ENCODE data around the gene GABRG3.

Gene GABRG3

GRCh38 chr15:27414168-27414870, 443.3 kb downstream of the GABRG3 start:
- DNase-seq (ENCODE audit: low spot score): no peak

- DNase-seq (ENCODE audit: low spot score): no peak
Measured at GRCh38 chr15:27418726-27419125, 447.7 kb downstream of the GABRG3 start.

DNA sequence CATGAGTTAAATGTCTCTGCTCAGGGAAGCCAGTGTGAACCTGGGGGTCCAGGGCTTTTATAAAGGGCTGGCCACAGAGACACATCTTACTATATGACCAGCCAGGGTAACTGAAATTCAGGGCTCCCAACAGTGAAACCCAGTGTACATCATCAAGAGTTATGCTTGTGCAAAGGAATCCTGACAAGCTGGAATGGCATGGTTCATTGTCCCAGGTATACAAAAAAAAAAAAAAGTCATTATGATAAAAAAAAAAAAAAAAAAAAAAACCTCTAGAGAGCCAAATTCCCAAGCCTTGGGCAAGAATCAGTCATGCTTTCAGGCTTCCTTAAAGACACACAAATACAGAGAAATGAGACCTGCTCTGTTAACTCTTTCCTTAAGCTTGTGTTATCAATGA, 452.0 kb downstream of the GABRG3 start:
- no peak for DNase-seq (ENCODE audit: low spot score)

DNA sequence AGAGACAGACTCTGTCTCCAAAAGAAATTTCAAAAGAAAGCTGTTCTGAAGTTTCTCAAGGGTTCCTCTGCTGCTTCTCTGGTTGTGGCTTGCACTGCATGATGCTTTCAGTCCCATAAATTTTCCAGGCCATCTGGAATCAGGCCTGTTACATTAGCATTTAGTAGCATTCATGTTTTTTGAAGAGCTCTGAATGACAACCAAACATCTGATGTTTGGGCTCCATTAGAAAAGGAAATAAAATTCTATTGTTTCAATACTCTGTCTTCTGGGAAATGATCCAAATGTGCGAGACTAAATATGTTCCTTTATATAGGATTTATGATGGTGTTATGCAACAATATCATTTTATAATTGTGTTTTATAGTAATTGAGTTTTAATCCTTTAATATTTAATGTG, 455.8 kb downstream of the GABRG3 start:
- no peak for DNase-seq (ENCODE audit: low spot score)

- no peak for DNase-seq (ENCODE audit: low spot score)
Measured at GRCh38 chr15:27427276-27427675, 456.3 kb downstream of the GABRG3 start.

- DNase-seq (ENCODE audit: low spot score): no peak
Measured at GRCh38 chr15:27428151-27428550, 457.2 kb downstream of the GABRG3 start.

GRCh38 chr15:27429577-27429976, 458.6 kb downstream of the GABRG3 start:
- no peak for DNase-seq (ENCODE audit: low spot score)

DNA sequence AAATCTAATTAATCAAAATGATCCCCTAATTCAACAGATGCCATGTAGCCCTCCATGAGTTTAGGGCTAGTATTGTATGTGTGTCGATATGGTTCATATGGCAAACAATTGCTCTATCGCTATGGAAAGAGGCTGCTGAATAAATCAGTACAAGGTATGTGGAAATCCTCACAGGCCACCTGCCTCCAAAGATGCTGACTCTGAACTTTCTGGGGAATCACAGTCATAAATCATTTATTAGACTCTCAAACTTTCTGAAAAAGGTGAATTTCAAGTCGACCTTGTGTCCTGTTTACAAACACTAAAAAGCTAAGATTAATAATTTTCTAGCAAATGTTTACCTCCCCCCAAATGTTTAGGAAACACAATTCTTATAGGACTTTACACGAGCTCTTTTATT, 462.6 kb downstream of the GABRG3 start:
- no peak for DNase-seq (ENCODE audit: low spot score)

GRCh38 chr15:27438403-27439375, 467.7 kb downstream of the GABRG3 start:
- DNase-seq (ENCODE audit: low spot score): no peak

DNA sequence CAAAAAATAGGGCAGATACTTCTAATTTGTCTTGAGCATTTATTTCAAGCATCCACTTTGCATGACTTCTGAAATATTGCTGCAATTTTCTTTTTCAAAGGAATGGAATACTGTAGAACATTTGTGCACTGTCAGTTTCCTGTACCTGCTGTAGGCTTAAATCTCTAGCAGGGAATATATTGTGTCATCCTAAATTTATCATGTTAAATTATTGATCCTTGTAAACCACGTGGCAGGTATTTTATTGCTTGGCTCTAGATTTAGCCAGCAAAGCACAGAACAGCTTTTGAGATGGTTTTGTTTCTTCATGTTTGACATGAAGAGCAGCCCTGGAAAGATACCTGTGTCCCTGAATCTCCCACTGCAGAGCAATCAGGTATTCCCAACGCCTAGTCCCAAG, 470.1 kb downstream of the GABRG3 start:
- DNase-seq (ENCODE audit: low spot score): no peak

DNA sequence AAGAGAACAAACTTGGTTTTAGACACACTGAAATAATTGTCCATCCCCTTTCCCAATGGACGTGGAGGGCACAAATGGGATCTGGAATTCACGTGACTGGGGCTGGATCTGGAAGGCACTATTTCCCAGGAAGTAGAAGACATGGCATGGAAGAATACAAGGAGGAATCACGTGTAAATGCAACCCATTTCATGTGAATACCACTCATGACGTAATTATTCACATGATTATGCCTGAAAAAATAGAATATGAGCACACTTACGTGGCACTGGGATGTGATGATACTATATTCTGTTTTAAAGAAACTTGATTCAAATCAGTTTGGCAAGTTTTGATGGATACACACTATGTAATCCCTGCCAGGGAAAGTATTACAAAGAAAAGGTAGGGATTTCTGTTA, 477.3 kb downstream of the GABRG3 start:
- DNase-seq (ENCODE audit: low spot score): no peak

DNA sequence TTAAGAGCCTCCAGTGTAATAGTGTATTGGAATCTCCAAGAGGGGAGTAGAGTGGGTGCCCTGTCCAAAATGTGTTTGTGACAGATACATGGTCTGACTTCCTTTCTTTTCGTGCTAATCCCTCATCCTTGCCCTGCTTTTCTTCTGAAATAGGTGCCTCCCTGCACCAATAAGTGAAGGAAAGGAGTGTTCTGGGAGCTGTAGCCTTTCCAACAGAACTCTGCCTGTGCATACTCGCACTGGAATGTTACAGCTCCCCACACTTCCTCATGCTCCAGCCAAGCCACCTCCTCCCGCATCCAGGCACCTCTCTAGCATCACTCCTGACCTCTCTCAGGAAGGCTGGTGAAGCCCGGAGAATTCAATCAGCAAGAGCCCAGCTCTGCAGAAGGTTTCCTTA, 478.0 kb downstream of the GABRG3 start:
- DNase-seq (ENCODE audit: low spot score): no peak

- DNase-seq (ENCODE audit: low spot score): no peak
Measured at GRCh38 chr15:27449941-27450340, 479.0 kb downstream of the GABRG3 start.

DNA sequence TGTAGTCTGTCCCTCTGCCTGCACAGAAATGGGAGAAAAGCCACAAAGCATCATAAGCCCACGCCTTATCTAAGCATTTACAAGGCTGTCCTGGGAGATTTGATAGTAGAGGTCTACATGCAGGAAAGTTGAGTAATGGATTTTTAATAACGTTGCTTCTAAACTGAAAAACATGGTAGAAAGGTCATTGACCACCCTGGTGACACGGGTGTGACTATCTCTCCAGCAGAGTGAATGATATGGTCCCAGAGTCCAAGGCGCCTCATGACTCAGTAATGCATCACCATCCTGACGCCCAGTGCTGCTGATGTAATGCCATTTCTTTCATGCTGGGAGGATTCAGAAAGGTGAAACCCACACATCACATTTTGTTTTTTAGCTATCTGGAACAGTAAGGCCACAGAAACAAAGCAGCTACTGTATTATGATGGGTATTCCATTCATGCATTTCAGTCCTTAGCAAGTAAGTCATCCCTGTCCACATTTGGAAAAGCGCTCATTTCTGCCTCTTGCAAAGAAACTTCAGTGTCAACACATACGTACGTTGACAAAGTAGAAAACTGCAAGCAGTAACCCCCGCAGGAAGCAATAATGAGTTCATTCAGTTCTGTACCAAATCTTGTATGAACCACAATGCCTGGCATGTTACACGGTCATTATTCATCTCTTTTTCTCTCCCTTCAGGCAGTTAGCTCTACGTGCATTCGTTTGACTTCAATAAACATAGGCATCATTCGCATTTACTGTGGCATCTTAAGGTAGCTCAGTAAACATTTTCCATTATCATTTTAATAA, 483.5 kb downstream of the GABRG3 start:
- DNase-seq (ENCODE audit: low spot score): no peak

- no peak for DNase-seq (ENCODE audit: low spot score)
Measured at GRCh38 chr15:27456807-27457206, 485.8 kb downstream of the GABRG3 start.

GRCh38 chr15:27457766-27458165, 486.8 kb downstream of the GABRG3 start:
- DNase-seq (ENCODE audit: low spot score): no peak

DNA sequence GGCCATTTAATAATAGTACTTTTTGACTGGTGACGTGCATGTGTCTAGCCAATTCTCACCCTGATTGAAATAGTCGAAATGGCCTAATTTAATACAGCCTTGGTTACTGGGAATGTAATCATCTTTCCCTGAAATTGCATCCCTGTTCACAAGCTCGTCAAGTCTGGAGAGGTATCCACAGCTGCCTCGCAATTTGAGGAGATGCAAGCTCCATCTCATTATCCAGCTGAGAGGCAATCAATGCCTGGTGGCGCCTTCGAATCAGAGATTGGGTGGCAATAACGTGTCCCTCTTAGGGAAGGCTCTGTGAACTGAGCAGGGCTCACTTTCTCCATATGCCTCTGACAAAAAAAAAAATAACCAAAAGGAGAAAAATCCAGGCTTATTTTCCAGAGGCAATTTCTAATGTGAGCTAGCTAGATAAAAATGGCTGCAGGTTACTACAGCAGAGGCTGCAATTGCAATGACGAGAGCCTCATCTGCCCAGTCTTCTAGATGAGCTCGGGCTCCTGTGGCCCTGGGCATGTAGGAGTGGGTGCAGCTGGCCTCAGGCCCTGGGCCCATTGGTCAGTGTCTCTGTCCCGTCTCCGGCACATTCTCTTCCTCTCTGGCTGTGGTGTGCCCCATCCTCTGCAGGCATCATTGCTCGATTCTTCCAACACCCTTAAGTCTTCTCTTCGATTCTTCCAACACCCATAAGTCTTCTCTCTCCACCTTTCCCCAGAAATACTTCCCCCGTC, 487.5 kb downstream of the GABRG3 start:
- no peak for DNase-seq (ENCODE audit: low spot score)

GRCh38 chr15:27459836-27460235, 488.9 kb downstream of the GABRG3 start:
- DNase-seq (ENCODE audit: low spot score): no peak

GRCh38 chr15:27461181-27461580, 490.2 kb downstream of the GABRG3 start:
- no peak for DNase-seq (ENCODE audit: low spot score)

GRCh38 chr15:27463525-27464088, 492.6 kb downstream of the GABRG3 start:
- DNase-seq (ENCODE audit: low spot score): no peak

DNA sequence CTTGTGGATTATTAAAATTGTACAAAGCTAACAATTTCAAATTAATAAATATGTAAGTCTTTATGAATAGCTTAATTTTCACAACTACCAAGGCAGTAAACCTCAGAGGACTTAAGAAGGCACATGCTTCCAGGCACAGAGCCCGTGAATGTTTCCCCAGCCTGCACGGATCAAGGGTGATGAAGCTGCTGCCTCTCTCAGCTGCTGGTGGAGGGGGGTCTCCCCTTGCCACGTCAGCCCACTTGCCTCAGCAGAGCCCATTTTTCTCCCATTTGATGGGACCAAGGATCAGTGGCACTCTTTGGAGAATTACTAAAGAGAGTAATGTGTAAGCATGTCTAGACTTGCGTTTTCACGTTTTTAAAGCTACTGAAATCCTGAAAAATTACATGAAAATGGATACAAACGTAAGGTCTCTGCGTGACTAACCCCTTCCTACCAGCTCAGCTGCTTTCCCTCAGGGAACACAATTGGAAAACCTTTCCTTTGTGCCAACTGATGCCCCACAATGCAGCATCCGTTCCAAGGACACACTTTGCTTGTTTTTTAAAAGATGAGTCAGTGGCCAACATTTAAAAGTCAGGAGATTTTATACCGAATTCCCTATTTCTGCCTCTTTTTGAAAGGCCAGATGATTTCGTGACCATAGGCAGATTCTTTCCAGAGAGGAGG, 494.1 kb downstream of the GABRG3 start:
- DNase-seq (ENCODE audit: low spot score): no peak

Data from cerebellar cortex (tissue), 1 donor.